ENCODE data around the gene RPL19. TPM values are rescaled to one million over a fixed set of nuclear protein-coding genes. Genes with fewer than 3 reads are reported as not detected.

RPL19 gene
- polyA plus RNA-seq, 1 donor (not counting 4 experiments of a cell fraction or from before 2014, with no cell fraction given): 1,957 TPM

DNA sequence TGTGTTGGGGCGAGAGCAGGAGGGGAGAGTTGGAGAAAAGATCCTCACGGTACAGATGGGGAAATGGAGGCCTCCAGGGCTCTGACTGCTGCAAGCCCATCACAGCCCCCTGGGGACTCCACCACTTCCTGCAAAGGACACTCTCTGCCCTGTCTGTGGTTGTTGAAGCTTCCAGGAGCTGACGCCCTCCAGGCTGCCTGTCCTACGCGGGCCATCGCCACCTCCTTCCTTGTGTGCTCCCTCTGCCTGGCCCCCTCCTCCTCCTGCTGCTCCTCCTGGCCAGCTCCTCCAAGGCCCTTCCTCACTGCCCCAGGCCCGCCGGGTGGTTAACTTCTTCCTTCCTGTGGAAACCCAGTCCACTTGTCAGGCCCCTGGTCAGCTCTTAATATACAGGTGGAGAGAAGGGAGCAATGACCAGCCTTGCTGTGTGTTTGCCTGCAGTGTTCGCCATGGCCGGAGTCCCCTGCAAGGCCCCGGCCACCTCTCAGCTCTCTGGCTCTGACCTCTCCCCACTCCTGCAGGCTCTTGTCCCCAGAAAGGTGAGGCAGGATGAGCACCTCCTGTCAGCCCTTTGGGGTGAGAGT is 44.0 kb downstream of the RPL19 start:
- no peak overlapping the region for H3K9ac ChIP-seq (ENCODE audit: control insufficient read depth, extremely low read depth, insufficient read depth, low read length)
- no peak overlapping the region for H3K4me2 ChIP-seq (ENCODE audit: control insufficient read depth, extremely low read depth, insufficient read depth, low read depth, low read length)
- H2AFZ ChIP-seq (ENCODE audit: control insufficient read depth, low read length): no peak overlapping the region
- H3K4me3 ChIP-seq (ENCODE audit: control insufficient read depth in 2 of 3, extremely low read depth in 1 of 3, insufficient read depth in 2 of 3, low read depth in 1 of 3, low read length in 3 of 3): no peak overlapping the region
- H3K9me3 ChIP-seq (ENCODE audit: control insufficient read depth, low read depth, low read length): no peaks in the 10 kb centered on the region
- DNase-seq (ENCODE audit: low read depth, low spot score) (no peak), FAIRE-seq (no peak)
- no peaks in the 10 kb centered on the region for H3K79me2 ChIP-seq (ENCODE audit: control insufficient read depth, insufficient read depth, low read length)
- TF ChIP-seq EZH2 (IDR thresholded peaks at IDR 0.05; ENCODE audit: low read length): no peak
- TF ChIP-seq, protein P1, sequence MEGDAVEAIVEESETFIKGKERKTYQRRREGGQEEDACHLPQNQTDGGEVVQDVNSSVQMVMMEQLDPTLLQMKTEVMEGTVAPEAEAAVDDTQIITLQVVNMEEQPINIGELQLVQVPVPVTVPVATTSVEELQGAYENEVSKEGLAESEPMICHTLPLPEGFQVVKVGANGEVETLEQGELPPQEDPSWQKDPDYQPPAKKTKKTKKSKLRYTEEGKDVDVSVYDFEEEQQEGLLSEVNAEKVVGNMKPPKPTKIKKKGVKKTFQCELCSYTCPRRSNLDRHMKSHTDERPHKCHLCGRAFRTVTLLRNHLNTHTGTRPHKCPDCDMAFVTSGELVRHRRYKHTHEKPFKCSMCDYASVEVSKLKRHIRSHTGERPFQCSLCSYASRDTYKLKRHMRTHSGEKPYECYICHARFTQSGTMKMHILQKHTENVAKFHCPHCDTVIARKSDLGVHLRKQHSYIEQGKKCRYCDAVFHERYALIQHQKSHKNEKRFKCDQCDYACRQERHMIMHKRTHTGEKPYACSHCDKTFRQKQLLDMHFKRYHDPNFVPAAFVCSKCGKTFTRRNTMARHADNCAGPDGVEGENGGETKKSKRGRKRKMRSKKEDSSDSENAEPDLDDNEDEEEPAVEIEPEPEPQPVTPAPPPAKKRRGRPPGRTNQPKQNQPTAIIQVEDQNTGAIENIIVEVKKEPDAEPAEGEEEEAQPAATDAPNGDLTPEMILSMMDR (optimal IDR thresholded peaks at IDR 0.05 in 1 of 3, IDR thresholded peaks at IDR 0.05 in 1 of 3, conservative IDR thresholded peaks at IDR 0.05 in 1 of 3; ENCODE audit: extremely low read depth in 1 of 3, insufficient read depth in 2 of 3, low read length in 3 of 3): no peak
- H4K20me1 ChIP-seq (ENCODE audit: control insufficient read depth, extremely low read depth, insufficient read depth, low read length): no peaks in the 10 kb centered on the region
- H3K9me1 ChIP-seq (ENCODE audit: control insufficient read depth, extremely low read depth, insufficient read depth, low read length): no peaks in the 10 kb centered on the region
- peaks cover 3% of the 10 kb centered on the region for H3K4me1 ChIP-seq (ENCODE audit: control insufficient read depth, extremely low read depth, insufficient read depth, low read length)
- no peaks in the 10 kb centered on the region for H3K27me3 ChIP-seq (ENCODE audit: control insufficient read depth, extremely low read depth, insufficient read depth, low read length)
- H3K36me3 ChIP-seq (ENCODE audit: control insufficient read depth in 2 of 2, extremely low read depth in 1 of 2, insufficient read depth in 2 of 2, low read length in 2 of 2): peaks cover 0 to 2% of the 10 kb centered on the region in 2 experiments
- dilution Hi-C loops (cut with MboI; ENCODE audit: extremely low pct_ligation_motif_present, low sequenced_read_pairs): no loop called here
- H3K27ac ChIP-seq (ENCODE audit: control insufficient read depth, insufficient read depth, low read length): no peak overlapping the region

DNA sequence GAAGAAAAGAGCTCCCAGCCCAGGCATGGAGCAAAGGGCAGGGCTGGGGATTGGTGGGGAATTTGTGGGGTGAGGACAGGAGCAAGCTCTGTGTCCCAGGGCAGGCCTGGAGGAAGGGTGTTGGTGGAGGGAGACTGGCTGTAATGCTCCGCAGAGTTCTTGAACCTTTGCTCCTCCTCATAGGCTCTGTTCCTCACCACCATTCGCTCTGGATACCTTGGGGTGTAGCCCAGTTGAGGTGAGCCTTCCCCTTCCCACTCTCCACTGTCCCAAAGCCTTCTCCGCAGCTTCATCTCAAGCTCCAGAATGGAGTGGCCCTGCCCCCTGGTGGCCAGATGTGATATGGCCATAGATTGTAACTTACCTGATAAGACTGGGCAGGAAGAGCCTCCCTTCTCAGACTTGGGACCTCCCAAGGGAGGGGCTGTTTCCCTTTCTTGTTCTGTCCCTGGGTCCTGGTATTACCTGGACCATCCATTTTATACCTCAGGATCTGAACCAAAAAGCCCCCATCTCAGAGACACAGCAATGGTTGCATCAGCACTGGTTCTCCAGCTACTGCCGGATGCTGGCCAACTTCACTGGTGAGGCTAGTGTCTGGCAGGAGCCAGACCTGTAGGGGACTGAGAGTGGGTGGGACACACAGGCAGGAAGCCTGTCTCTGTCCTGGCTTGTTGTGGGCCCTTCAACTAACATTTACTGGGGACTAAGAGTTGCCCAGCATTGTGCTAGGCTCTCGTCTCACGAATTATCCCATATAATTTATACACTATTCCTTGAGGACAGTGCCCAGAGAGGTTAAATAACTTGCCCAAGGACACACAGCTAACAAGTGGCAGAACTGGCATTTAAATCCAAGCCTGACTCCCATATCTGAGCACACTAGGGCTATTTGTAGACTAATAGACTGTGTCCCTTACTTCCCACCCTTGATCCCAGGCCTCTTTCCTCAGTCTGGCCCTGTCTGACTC is 44.8 kb downstream of the RPL19 start:
- Histone ChIP-seq H3K9me1 (ENCODE audit: control insufficient read depth, extremely low read depth, insufficient read depth, low read length) (no peaks in the 10 kb centered on the region), H3K4me3 (ENCODE audit: control insufficient read depth in 2 of 3, extremely low read depth in 1 of 3, insufficient read depth in 2 of 3, low read depth in 1 of 3, low read length in 3 of 3) (no peak overlapping the region), H3K79me2 (ENCODE audit: control insufficient read depth, insufficient read depth, low read length) (no peaks in the 10 kb centered on the region), H4K20me1 (ENCODE audit: control insufficient read depth, extremely low read depth, insufficient read depth, low read length) (no peaks in the 10 kb centered on the region), H3K9me3 (ENCODE audit: control insufficient read depth, low read depth, low read length) (no peaks in the 10 kb centered on the region), H3K4me2 (ENCODE audit: control insufficient read depth, extremely low read depth, insufficient read depth, low read depth, low read length) (no peak overlapping the region), H3K27ac (ENCODE audit: control insufficient read depth, insufficient read depth, low read length) (no peak overlapping the region), H3K36me3 (ENCODE audit: control insufficient read depth in 2 of 2, extremely low read depth in 1 of 2, insufficient read depth in 2 of 2, low read length in 2 of 2) (peaks cover 0 to 2% of the 10 kb centered on the region in 2 experiments), H3K4me1 (ENCODE audit: control insufficient read depth, extremely low read depth, insufficient read depth, low read length) (peaks cover 3% of the 10 kb centered on the region), H2AFZ (ENCODE audit: control insufficient read depth, low read length) (no peak overlapping the region), H3K27me3 (ENCODE audit: control insufficient read depth, extremely low read depth, insufficient read depth, low read length) (no peaks in the 10 kb centered on the region), H3K9ac (ENCODE audit: control insufficient read depth, extremely low read depth, insufficient read depth, low read length) (no peak overlapping the region)
- peak; percentile 86 for FAIRE-seq
- dilution Hi-C loops (cut with MboI; ENCODE audit: extremely low pct_ligation_motif_present, low sequenced_read_pairs): no loop called here
- TF ChIP-seq EZH2 (IDR thresholded peaks at IDR 0.05; ENCODE audit: low read length): no peak
- TF ChIP-seq, protein P1 (optimal IDR thresholded peaks at IDR 0.05 in 1 of 3, IDR thresholded peaks at IDR 0.05 in 1 of 3, conservative IDR thresholded peaks at IDR 0.05 in 1 of 3; ENCODE audit: extremely low read depth in 1 of 3, insufficient read depth in 2 of 3, low read length in 3 of 3): peak; percentile 94 to 98 (median 95)
- DNase-seq (ENCODE audit: low read depth, low spot score): peak; percentile 46

All from keratinocyte (primary cell).